ENCODE data around the gene ARHGAP19.
"Not testable (repeated sequence)": the region's sequence is repeated elsewhere in the genome, so short reads cannot be mapped to it uniquely, and the experiment has no call there.

Gene ARHGAP19

DNA sequence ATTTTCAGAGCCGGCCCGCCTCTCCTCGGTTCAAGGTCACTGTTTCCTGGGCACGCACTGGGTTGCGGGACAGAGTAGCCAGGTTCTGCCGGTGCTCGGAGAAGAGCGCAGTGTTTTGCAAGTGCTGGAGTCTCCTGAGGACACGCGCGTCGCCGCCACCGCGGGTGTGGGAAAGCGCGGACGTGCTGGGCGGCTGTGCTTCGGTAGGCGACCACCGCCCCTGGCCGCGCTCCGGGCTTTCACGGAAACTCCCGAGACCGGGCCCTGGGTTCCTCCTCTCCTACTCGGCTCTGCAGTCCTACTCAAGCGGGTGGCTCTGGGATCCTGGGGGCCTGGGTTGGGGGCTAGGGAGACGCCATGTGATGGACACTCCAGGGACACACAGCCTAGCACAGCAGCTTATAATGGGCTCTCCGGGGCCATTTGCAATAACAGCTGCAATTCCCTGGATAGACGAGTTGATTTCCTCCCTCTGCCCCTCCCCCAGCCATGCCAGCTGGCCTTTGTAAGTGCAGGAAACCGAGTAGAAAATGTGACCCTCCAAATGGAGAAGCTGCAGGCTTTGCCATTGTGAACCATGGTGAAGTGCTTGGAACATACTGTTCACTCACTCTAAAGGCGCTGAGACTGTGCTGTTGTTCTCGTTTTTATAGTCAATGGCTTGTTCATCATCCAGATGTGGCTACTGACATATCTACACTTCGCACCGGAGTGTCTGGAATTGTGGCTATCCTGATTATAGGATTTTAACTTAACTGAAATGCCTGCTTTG lies 28.8 kb upstream of the ARHGAP19 start:
- DNase-seq (ENCODE audit: low read depth), result no peak

DNA sequence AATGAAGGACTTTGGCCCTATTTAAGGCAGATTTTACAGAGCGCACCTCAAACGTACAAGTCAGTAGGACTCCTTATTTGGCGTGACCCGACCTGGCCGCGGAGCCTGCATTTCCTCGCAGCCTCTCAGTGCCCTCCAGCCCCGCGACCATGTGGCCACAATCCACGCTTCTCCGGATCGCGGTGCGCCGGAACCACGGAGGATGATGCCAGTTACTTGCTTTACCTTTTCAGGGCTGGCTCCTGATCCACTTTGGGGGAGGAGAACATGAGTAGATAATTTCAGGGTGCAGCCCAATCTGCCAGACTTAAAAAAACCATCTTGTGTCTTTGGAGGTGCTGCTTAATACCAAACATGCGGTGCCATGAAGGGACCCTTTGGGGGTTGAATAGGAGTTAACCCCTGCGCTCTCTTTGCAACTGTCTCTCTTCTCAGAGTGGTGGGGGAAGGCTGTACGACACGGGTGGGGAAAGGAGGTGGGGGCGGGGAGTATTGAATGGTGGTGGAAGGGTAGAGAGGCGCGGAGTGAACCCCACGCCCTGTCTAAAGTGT lies 28.1 kb upstream of the ARHGAP19 start:
- no peak for DNase-seq (ENCODE audit: low read depth)

DNA sequence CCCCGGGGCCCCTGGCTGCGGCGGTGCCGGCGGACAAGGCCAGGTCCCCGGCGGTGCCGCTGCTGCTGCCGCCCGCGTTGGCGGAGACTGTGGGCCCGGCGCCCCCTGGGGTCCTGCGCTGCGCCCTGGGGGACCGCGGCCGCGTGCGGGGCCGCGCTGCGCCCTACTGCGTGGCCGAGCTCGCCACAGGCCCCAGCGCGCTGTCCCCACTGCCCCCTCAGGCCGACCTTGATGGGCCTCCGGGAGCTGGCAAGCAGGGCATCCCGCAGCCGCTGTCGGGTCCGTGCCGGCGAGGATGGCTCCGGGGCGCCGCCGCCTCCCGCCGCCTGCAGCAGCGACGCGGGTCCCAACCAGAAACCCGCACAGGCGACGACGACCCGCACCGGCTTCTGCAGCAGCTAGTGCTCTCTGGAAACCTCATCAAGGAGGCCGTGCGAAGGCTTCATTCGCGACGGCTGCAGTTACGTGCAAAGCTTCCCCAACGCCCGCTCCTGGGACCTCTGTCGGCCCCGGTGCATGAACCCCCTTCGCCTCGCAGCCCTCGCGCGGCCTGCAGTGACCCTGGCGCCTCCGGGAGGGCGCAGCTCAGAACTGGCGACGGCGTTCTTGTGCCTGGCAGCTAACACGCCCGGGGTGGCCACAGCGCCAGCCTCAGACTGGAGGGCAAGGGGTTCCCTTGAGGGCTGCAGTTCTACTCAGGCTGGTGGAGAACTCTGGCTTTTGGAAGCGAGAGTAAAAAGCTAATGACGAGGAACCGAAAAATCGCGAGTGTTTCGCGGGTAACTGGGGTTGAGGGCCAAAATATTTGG lies 27.4 kb upstream of the ARHGAP19 start:
- DNase-seq (ENCODE audit: low read depth), result peak; percentile 31

DNA sequence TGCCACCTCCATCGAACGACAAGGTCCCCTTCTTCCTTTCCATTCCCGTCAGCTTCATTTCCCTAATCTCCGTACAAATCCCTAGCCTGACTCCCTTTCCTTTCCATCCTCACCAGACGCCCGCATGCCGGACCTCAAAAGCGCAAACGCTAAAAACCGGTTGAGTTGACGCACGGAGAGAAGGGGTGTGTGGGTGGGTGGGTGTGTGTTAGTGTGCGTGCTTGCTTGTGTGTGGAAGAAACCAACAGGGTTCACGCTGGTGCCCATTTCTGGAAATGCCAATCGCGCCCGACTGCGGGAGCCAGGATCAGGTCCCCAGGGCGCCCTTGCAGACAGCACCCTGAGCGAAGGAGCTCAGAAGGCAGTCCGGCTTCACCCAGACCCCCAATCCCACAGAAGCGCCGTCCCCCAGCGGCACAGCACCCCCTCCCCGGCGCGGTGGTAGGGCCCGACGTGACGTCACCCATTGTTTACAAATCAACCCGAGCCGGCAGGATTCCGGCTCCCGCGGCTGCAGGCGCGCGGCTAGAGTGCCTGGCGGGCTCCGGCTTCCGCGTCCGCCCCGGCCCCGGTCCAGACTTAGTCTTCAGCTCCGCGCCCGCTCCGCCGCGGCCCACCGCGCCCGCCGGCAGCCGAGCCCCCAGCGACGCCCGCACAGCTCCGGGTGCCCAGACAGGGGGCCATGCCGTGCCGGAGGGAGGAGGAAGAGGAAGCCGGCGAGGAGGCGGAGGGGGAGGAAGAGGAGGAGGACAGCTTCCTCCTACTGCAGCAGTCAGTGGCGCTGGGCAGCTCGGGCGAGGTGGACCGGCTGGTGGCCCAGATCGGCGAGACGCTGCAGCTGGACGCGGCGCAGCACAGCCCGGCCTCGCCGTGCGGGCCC lies 26.6 kb upstream of the ARHGAP19 start, which contains the start of gene FRAT1:
TSS of gene FRAT1 (plus strand) at position 500 of the 880 bp plus-strand sequence. CDS start at position 683, 183 bp downstream.
- DNase-seq (ENCODE audit: low read depth), result peak; percentile 85

DNA sequence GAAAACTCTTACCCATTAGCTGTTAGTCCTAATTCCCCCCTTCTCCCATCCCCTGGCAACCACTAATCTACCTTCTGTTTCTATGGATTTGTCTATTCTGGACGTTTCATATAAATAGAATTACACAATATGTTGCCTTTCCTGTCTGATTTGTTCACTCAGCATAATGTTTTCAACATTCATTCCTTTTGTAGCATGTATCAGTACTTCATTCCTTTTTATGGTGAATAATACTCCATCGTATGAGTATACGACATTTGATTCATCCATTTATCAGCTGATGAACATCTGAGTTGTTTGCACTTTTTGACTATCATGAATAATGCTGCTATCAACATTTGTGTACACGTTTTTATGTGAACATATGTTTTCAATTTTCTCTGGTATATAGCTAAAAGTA lies 22.2 kb upstream of the ARHGAP19 start:
- DNase-seq (ENCODE audit: low read depth), result no peak

DNA sequence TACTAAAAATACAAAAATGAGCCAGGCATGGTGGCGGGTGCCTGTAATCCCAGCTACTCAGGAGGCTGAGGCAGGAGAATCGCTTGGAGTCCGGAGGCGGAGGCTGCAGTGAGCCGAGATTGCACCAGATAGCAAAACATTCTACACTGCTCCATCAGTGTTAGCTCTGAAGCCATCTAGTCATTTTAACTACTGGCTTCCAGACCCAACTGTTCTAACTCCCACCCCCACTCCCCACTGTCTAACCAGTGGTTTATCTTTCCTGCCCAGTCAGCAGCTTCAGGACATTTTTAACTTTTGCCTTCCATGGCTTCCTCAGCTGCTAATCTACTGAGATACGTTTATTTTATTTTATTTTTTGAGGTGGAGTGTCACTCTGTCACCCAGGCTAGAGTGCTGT lies 20.5 kb upstream of the ARHGAP19 start:
- DNase-seq (ENCODE audit: low read depth), result no peak

DNA sequence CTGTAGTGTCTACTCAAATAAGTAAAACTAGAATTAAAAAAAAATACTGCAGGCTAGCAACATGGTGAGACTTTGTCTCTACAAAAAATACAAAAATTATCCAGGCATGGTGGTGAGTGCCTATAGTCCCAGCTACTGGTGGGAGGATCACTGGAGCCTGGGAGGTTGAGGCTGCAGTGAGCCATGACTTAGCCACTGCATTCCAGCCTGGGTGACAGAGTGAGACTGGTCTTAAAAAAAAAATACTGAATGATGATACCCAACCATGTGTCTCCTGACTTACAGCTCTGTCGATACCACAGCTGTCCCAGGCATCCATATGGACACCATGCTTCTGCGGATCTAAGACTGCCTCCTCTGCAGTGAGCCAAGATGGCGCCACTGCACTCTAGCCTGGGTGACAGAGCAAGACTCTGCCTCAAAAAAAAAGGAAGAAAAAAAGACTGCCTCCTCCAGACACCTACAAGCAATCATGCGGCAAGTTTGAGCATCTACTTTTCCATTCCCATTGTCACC lies 18.7 kb upstream of the ARHGAP19 start:
- no peak for DNase-seq (ENCODE audit: low read depth)

DNA sequence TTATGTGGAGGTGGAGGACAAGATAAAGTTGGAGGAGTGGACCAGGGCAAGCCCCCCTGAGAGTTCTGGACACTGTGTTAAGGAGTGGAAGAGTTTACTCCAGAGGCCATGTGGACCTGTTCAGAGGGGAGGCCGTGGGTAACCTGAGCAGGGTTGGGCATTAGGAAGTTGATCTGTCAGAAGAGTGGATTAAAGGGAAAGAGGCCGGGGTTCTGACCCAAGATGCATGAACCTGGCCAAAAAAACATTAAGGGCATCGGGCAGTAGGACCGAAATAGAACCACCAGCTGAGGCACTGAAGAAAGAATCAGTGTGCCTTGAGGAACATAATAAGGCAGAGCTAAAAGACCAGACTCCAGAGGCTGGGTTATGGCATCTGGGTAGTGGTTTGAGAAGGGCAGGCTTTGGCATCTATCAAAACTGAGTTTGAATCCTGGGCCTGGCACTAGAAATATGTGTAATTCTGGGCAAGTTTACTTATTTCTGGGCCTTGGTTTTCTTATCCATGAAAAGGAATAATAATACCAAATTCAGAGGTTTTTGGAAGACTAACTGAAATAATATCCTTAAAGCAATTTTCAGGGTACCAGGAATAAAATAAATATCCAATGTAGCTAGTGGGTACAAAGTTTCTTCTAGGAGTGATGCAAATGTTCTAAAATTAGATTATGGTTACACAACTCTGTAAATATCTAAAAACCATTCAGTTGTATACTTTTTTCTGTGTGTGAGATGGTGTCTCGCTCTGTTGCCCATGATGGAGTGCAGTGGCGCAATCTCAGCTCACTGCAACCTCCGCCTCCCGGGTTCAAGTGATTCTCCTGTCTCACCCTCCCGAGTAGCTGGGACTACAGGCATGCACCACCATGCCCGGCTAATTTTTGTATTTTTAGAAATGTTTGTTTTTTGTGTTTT lies 15.7 kb upstream of the ARHGAP19 start:
- DNase-seq (ENCODE audit: low read depth), result no peak

DNA sequence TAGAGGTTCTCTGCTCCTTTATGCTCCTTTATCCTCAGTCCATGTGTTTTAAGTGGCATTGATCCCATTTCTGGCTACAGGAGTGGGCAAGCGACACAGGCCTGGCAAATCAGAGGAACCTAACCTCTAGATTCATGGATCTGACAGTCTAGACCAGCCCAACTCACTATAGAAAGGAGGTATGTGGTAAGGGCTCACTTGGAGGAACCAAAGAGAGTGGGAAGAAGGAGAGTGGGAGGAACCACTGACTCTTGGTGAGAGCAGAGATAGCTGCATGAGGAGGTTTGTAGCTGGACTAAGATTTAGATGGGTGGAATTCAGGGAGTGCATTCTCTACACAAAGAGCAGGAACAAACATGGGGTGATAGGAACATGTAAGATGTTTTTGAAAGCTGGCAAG lies 15.0 kb upstream of the ARHGAP19 start:
- DNase-seq (ENCODE audit: low read depth), result no peak

DNA sequence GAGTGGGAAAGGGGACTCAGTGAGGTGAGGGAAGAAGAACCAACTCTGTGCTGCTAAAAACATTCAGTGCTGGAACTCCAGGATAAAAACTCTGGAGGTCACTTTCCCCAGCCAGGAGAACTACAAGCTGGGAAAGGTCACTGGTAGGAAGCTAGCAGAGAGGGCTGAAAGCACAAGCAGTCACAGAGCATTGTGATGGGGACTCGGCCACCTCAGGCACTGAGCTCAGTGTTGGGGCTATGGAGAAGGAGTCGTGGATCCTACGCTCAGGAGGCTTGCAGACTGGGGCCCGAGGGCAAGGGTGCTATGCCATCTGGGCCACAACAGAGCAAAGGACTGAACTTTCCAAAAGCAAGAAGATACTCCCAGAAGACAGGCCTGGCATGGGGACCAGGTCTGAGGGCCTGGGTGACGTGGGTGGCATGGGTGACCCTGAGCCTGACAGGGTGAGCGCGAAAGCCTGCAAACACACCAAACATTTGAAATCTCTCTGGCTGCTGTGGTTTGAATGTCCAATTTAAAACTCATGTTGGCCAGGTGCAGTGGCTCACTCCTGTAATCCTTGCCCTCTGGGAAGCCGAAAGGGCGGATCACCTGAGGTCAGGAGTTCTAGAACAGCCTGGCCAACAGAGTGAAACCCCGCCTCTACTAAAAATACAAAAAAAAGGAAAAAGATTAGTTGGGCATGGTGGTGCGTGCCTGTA lies 9.8 kb upstream of the ARHGAP19 start:
- DNase-seq (ENCODE audit: low read depth), result no peak

DNA sequence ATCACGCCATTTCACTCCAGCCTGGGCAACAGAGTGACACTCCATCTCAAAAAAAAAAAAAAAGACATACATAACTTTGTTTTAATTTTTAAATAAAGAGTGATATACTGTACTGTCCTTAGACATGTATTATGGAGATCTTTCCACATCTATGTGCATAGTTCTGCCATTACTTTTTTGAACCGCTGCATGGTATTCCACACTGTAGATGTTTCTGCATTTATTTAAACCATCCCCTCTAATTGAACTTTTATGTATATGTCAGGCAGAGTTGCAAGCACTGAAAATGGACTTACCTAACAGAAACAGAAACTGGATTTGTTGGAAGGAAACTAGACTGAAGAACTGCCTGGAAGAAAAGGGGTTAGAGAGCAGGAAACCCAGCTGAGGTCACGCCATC lies 8.5 kb upstream of the ARHGAP19 start:
- DNase-seq (ENCODE audit: low read depth), result no peak

DNA sequence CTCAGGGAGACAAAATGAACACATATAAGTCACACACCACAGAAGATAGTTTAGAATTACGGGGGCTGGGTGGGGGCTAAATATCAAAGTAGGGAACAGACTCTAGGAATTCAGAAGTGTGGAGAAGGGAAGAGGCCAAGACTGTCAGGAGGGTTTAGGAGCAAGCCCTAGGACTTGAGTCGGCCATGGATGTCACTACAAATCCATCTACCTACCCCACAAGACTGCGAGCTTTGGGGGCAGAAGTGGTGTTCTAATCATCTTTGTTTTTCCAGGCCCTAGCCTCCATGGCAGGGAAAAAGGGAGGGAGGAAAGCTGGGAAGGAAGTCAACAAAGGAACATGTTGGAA lies 5.8 kb upstream of the ARHGAP19 start:
- DNase-seq (ENCODE audit: low read depth), result no peak

DNA sequence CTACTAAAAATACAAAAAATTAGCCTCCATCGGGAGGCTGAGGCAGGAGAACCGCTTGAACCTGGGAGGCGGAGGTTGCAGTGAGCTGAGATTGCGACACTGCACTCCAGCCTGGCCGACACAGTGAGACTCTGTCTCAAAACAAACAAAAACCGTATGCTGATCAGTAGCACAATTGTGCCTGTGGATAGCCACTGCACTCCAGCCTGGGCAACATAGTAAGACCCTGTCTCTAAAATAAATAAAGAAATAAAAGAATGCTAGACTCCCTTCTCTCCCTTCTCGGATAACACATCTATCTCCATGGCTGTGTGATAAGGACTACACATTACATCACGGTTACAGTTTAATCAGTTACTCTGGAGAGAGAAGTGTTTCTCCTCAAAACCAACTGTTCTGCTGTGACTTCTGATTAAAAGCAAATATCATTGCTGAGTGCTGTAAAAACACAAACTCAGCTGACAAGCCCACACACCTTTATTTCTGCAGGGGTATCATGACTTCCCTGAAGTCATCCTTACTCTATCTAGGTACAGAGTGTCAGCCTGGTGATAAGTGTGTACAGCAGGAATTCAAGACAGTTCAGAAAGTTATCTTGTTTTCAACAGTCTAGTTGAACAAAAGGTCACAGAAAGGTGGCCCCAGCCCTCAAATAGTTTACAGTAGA lies 5.3 kb upstream of the ARHGAP19 start:
- DNase-seq (ENCODE audit: low read depth), result no peak

DNA sequence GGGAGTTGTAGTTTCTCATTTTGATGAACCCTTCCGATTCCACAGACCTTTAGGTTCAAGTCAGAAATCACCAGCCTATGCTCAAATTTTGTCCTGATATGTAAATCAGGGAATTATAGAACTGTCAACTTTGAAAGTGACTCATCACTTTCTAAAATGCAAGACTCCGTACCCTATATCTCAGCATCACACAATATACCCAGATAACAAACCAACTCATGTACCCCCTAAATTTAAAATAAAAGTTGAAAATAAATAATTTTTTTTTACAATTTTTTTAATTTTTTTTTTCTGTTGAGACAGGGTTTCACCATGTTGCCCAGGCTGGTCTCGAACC lies 393 bp upstream of the ARHGAP19 start:
- DNase-seq (ENCODE audit: low read depth), result no peak

DNA sequence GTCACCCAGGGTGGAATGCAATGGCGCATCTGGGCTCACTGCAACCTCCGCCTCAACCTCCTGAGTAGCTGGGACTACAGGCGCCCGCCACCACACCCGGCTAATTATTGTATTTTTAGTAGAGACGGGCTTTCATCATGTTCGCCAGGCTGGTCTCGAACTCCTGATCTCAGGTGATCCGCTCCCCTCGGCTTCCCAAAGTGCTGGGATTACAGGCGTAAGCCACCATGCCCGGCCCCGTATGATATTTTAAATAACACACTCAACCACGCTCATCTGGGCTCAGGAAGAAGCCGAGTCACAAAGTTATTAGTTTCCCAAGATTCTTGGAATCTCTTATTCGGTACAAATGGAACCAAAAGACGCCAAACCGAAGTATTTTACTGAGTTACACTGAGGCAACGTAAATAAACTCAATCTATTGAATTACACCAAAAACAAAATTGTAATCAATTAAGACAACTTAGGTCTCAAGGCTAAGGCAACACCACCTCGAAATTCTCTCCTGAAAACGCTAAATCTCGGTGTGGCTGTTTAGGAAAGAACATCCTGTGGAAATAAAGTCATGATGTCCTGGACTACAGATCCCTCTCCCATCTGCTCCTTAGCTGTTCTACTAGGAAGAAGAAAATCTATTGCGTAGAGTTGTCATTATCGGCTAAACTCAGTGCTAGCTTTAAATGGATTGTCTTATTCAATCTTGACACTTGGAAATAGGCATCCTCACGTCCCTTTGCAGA lies 910 bp downstream of the ARHGAP19 start:
- DNase-seq (ENCODE audit: low read depth), result no peak

DNA sequence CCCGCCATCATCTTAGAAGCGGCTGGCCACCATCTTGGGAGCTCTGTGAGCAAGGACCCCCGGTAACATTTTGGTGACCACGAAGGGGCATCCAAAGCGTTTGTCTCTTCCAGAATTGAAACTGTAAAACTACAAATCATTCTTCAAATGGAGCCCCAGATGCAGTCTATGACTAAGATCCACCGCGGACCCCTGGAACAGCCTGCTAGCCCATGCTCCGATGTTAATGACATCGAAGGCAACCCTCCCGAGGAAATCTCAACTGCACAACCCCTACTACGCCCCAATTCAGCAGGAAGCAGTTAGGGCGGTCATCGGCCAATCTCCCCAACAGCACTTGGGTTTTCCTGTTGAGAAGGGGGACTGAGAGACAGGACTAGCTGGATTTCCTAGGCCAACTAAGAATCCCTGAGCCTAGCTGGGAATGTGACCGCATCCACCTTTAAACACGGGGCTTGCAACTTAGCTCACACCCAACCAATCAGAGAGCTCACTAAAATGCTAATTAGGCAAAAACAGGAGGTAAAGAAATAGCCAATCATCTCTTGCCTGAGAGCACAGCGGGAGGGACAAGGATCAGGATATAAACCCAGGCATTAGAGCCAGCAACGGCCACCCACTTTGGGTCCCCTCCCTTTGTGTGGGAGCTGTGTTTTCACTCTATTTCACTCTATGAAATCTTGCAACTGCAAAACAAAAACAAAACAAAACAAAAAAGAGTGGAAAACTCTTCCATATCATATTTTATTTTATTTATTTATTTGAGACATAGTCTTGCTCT lies 1.7 kb downstream of the ARHGAP19 start:
- DNase-seq (ENCODE audit: low read depth), result not testable (repeated sequence)

DNA sequence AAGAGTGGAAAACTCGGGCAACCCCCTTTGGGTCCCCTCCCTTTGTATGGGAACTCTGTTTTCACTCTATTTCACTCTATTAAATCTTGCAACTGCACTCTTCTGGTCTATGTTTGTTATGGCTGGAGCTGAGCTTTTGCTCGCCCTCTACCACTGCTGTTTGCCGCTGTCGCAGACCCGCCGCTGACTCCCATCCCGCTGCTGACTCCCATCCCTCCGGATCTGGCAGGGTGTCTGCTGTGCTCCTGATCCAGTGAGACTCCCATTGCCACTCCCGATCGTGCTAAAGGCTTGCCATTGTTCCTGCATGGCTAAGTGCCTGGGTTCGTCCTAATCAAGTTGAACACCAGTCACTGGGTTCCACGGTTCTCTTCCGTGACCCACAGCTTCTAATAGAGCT lies 2.4 kb downstream of the ARHGAP19 start:
- DNase-seq (ENCODE audit: low read depth), result not testable (repeated sequence)

DNA sequence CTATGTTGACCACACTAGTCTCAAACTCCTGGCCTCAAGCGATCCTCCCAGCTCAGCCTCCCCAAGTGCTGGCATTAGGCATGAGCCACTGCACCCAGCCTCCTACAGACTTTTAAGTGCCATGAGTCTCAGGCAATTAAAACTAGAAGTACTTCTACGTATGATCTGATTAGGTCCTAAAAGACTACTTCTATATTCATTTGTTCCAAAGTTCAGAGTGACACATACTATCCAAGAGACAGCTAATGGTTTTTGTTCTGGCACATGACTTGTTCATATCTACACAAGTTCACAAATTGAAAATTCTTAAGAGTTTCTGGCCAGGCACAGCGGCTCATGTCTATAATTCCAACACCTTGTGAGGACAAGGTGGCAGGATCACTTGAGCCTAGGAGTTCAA lies 11.7 kb downstream of the ARHGAP19 start:
- DNase-seq (ENCODE audit: low read depth), result no peak
